ENCODE measurements around the gene FAIM. TPM values are rescaled to one million over a fixed set of nuclear protein-coding genes. Genes with fewer than 3 reads are reported as not detected.
"Not testable (repeated sequence)": the region's sequence is repeated elsewhere in the genome, so short reads cannot be mapped to it uniquely, and the experiment has no call there.

The FAIM gene, protein sequence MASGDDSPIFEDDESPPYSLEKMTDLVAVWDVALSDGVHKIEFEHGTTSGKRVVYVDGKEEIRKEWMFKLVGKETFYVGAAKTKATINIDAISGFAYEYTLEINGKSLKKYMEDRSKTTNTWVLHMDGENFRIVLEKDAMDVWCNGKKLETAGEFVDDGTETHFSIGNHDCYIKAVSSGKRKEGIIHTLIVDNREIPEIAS
- polyA plus RNA-seq (ENCODE audit: insufficient read length in 4 of 4) = 10 to 100 TPM; 25.2 to 38.1 (median 34.5) TPM

- peak; percentile 47 to 75 (median 54) for DNase-seq (ENCODE audit: low read depth in 4 of 4, low spot score in 3 of 4)
Observed at GRCh38 chr3:138608322-138609135, at the start of gene FAIM. TSS of gene FAIM (plus strand) at chr3:138608771. CDS start at chr3:138619727, 10,956 bp downstream.

DNA sequence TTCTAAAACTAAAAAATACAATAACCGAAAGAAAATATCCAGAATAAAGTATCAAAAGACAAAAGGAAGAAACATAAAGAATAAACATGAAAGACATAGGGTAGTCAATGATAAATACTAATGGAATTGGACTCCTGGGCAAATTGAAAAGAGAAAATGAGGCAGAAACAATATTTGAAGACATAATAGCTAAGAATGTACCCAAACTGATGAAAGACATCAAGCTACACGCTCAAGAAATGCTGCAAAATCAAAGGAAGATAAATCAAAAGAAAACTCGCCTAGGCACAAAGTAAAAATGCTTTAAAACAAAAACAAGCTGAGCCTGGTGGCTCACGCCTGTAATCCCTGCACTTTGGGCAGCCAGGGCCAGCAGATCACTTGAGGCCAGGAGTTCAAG lies 49.4 kb upstream of the FAIM start:
- no peak for DNase-seq (ENCODE audit: low read depth in 4 of 4, low spot score in 3 of 4)

DNA sequence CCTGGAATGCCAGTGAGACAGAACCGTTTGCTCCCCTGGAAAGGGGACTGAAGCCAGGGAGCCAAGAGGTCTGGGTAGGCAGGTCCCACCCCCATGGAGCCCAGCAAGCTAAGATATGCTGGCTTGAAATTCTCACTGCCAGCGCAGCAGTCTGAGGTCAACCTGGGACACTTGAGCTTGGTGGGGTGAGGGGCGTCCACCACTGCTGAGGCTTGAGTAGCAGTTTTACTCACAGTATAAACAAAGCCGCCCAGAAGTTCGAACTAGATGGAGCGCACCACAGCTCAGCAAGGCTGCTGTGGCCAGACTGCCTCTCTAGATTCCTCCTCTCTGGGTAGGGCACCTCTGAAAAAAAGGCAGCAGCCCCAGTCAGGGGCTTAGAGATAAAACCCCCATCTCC lies 48.1 kb upstream of the FAIM start:
- DNase-seq (ENCODE audit: low read depth in 4 of 4, low spot score in 3 of 4) = no peak

GRCh38 chr3:138562902-138563301 lies 45.7 kb upstream of the FAIM start:
- not testable (repeated sequence) for DNase-seq (ENCODE audit: low read depth in 4 of 4, low spot score in 3 of 4)

- DNase-seq (ENCODE audit: low read depth in 4 of 4, low spot score in 3 of 4) = not testable (repeated sequence)
Observed at GRCh38 chr3:138566293-138566692, 42.3 kb upstream of the FAIM start.

- DNase-seq (ENCODE audit: low read depth in 4 of 4, low spot score in 3 of 4) = no peak
Observed at GRCh38 chr3:138567403-138567802, 41.2 kb upstream of the FAIM start.

GRCh38 chr3:138569090-138569489 lies 39.5 kb upstream of the FAIM start:
- no peak for DNase-seq (ENCODE audit: low read depth in 4 of 4, low spot score in 3 of 4)

- not testable (repeated sequence) for DNase-seq (ENCODE audit: low read depth in 4 of 4, low spot score in 3 of 4)
Observed at GRCh38 chr3:138569624-138570023, 38.9 kb upstream of the FAIM start.

DNA sequence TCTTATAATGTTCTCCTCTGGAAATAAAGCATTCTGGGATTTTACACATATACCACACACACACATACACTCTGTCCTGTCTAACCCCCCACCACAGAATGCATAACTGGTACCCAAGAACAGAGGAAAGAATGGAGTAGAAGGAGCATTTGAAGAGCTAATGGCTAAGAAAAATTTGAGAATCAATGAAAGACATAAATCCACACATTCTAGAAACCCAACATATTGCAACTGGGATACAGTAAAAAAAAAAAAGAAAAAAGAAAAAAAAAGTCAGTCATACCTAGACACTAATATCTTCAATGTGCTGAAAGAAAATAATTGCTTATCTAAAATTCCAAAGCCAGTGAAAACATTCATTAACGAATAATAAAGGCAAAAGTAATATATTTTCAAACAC lies 35.4 kb upstream of the FAIM start:
- no peak for DNase-seq (ENCODE audit: low read depth in 4 of 4, low spot score in 3 of 4)

DNA sequence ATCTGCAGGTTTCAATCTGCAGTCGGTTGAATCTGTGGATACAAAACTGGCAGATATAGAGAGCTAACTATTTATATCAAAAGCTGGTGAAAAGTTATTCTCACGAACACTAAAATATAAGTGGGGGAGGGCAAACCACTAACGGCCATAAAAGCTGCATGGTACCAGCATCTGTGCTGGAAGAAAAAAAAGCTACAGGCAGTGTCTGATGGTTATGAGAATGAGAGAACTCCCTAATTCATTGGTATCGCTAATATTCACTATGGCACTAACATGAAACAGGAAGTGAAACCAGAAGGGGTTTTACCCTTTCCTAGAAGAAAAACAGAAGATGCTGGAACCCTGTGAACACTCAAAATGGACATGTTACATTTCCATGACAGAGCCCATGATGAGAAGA lies 30.4 kb upstream of the FAIM start:
- DNase-seq (ENCODE audit: low read depth in 4 of 4, low spot score in 3 of 4) = no peak

DNA sequence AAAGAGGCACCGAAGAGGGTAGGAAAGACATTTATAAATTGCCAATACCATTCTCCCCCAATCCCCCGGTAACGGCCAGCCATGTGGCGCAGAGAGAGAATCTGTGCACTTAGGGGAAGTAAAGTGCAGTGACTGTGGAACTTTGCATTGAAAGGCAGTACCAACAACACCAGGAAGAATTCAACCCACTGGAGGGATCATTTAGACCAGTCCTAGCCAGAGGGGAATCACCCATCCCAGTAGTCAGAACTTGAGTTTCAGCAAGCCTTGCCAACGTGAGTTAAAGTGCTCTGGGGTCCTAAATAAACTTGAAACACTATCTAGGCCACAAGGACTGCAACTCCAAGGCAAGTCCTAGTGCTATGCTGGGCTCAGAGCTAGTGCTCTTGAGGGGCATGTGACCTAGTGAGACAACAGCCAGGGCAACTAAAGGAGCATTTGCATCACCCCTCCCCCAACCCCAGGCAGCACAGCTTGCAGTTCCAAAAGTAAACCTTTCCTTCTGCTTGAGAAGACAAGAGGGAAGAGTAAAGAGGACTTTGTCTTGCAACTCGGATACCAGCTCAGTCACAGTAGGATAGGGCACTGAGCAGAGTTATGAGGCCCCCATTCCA lies 29.5 kb upstream of the FAIM start:
- DNase-seq (ENCODE audit: low read depth in 4 of 4, low spot score in 3 of 4) = no peak

- DNase-seq (ENCODE audit: low read depth in 4 of 4, low spot score in 3 of 4) = no peak
Observed at GRCh38 chr3:138587374-138587773, 21.2 kb upstream of the FAIM start.

- DNase-seq (ENCODE audit: low read depth in 4 of 4, low spot score in 3 of 4) = no peak
Observed at GRCh38 chr3:138588445-138588844, 20.1 kb upstream of the FAIM start.

DNA sequence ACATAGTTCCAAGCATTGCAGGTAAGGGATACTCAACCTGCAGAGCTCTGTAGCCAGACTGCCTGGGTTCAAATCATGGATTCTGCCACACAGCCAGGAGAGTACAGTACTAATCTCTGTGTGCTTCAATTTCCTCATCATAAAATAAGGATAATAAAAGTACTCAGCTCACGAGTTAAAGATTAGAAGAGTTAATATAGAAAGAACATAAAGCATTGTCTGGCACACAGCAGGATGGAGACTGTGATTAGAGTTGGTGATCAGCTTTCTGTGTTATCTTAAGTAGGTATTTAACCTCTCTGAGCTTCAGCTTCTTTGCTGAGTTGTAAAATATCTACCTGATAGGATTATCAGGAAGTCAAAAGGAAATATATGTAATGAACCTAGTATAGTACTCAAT lies 17.2 kb upstream of the FAIM start:
- no peak for DNase-seq (ENCODE audit: low read depth in 4 of 4, low spot score in 3 of 4)

- DNase-seq (ENCODE audit: low read depth in 4 of 4, low spot score in 3 of 4) = peak in 1 of 4 donors; percentile 13
Observed at GRCh38 chr3:138593488-138594149, 15.0 kb upstream of the FAIM start.

DNA sequence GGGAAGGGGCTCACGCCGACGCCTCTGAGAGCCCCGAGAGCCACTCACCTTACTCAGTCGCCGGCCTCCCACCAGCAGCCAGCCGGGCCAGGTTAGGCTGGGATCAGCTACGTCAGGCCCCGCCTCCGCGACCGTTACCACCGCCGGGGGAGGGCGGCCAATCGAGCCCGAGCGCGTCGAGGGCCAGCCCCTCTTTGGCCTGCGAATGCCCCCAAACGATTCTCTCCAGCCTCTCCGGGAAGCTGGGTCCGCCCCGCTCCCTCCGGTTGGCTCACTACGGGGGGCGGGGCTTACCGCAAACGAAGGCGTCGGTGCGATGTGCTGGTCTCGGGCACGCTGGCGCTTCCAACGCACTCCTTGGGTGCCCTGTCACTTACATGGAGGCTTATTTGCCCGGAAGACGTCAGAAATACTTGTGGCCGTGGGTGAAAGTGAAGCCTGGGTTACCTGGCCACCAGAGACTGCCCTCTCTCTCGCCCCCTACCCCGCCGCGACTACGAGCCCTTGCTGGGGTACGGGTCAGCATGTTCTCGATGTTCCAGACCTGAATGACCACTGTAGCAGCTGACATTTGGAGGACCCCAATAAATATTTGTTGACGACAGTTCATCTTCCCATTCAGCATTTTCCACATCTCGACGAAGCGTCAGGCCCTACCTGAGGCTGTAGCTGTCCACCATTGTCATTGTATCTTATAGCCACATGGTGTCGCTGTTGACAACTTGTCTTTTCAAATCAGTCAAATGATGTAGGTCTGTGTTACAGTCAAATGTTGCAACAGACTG lies 14.2 kb upstream of the FAIM start, which contains the start of gene CEP70:
TSS of gene CEP70 (minus strand) at position 111 of the 785 bp plus-strand sequence. CDS start 21,333 bp downstream, outside the sequence.
- peak; percentile 89 to 92 (median 90) for DNase-seq (ENCODE audit: low read depth in 4 of 4, low spot score in 3 of 4)

DNA sequence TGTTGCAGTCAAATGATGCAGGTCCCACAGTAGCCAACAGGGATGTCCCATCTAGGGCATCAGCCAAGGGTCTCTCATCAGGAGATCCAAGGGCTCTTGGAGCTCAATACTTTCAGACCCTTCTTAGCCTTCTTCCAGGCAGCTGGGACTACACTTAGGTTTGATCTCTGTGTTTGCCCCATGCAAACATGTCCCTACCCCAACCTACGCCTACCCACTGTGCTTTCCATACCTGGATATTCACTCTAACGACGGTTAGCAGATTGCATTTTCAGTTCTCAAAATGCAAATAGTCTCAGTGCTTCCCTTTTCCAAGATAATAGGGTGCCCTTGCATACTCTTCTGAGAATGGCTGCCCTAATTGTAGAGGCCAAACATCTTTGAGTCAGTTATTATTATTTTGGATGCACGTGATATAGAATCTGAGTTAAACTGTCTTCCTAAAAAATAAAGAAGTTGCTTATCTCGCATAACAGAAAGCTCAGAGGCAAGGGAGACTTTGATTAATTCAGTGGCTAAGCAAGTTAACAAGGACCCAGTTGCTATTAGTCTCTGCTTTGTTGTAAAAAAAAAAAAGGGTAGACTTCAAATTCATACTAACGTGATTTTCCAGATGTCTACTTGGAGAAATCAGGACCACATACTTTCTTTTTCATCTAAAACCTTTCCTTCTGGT lies 13.5 kb upstream of the FAIM start:
- DNase-seq (ENCODE audit: low read depth in 4 of 4, low spot score in 3 of 4) = no peak

DNA sequence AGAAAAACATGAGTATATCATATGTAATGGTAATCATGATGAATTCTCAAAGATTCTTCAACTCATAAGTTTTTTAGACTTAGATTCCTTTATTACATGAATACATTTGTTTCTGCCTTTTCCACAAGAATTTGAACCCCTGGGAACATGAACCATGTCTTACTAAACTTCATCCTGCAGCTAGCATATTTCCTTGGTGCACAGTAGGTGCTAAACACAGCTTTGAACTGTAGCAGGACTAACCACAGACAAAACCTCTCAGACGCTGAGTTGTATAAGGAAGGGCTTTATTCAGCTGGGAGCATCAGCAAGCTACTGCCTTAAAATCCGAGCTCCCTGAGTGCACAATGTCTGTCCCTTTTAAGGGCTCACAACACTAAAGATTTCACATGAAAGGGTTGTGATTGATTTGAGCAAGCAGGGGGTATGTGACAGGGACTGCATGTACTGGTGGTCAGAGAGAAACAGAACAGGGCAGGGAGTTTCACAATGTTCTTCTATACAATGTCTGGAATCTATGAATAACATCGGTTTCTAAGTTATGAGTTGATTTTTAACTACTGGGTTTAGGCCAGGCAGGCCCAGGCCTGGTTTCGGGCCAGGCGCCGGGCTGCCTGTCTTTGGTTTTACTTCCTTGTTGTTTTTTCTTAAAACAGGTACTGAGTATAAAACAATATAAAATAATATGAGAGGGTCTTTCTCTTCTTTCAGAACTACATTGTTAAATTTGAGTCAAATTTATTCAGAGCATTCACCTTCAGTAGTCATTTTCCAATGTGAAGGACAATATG lies 11.2 kb upstream of the FAIM start:
- not testable (repeated sequence) for DNase-seq (ENCODE audit: low read depth in 4 of 4, low spot score in 3 of 4)

- DNase-seq (ENCODE audit: low read depth in 4 of 4, low spot score in 3 of 4) = no peak
Observed at GRCh38 chr3:138598534-138598933, 10.0 kb upstream of the FAIM start.
